Activated naive CD4-positive, alpha-beta T cell (primary cell): Measurements from ENCODE around the gene TIMM17B.

ENCODE experiments used
- DNase-seq, 4 experiments: peaks; one replicate each; lab custom pipeline; 2025; lab: John Stamatoyannopoulos, UW

TIMM17B gene

GRCh38 chrX:48918643-48919340 lies 21.2 kb upstream of the TIMM17B start, which contains the start of gene PIM2:
Gene PIM2 (minus strand): TSS chrX:48919024. CDS start chrX:48918834, 190 bp downstream.
- peak; percentile 59 to 90 (median 77) for DNase-seq

DNA sequence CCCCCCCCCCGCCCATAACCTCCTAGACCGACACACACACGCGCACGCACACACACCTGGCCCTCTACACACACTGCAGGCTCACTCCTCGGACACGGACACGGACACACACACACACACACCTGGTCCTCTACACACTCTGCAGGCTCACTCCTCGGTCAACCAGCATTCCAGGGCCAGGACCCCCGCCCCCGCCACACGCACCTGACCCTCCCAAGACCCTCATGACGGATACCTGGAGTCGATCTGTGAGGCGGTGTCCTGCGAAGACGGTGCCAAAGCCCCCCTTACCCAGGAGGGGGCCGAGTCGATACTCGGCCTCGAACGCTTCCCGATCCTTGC lies 20.7 kb upstream of the TIMM17B start:
- no peak for DNase-seq

DNA sequence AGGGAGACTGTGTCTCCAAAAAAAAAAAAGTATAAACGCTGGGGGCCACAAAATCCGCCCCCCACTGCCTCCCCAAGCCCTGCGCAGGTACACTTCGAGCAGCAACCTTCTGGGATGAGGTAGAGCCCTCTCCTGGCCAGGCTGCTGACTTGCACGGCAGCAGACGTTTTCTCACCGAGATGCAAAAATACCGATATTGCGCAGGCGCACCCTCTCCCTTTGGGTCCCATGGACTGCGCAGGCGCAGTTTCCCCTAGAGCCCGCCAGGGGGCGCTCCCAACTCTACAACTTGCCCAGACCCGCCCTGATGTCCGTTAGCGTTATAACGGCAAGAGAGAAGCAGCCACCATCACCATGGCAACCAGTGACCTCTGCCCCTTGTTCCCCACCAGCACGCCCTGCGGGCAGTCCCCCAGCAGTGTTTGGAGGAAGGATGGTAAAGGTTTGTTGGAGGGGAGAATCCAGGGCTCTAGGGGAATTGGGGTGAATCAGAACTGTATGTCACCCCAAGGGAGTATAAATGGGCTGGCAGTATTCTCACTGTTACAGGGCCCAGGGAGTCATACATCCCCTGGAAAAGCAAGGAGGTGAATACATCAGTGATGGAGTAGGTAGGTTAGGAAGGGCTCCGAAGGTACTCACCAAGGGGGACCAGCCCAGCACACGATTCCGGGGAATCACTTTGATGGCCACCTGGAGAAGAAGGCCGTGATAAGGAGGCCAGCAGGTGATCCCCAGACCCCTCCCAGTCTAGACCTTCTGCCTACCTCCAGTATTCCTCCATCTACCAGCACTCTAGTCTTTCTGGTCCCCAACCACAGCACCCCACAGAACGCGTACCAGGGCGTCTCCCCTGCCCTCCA lies 19.8 kb upstream of the TIMM17B start:
- peak; percentile 52 to 84 (median 74) for DNase-seq

- DNase-seq = no peak
These were observed 17.3 kb upstream of the TIMM17B start for GRCh38 chrX:48914593-48915493.

DNA sequence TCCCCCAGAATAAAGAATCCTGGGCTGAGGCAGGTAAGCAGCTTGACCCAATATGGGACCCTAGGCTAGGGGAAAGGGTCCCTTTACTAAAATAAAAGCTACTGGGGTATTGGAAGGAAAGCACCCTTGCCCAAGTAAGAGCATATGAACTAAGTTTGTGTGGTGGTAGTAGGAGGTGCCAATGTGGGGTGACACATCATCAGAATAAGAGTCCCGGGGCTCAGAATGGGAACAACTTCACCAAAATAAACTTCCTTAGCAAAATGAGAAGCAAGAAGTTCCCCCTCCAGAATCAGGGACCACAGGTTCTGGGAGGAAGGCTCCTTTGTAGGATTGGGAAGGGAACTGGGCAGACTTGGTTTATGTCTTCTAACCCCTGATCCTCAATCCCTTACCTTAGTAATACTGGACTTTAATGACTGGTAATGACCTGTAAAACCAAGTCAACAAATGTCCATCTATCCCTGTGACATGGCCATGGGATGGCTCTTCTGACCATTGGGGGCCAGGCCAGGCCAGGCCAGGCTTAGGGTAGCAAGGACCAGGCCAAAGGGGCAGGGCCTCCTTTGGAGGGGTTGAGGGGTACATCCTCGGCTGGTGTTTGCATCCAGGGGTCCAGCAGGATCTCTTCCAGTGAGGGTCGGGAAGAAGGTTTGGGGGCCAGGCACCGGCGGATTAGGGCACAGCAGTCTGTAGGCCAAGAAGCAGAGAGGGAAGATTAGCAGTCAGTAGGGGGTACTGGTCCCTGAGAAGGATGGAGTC lies 16.2 kb upstream of the TIMM17B start:
- DNase-seq = no peak

GRCh38 chrX:48911412-48912182 lies 14.0 kb upstream of the TIMM17B start, which contains the start of gene SLC35A2:
Gene SLC35A2 (minus strand): TSS chrX:48911646. CDS start chrX:48911636, 10 bp downstream.
- DNase-seq = peak; percentile 51 to 84 (median 68)

GRCh38 chrX:48910926-48911411 lies 13.4 kb upstream of the TIMM17B start:
- DNase-seq = no peak

GRCh38 chrX:48909703-48910294 lies 12.2 kb upstream of the TIMM17B start:
- no peak for DNase-seq

DNA sequence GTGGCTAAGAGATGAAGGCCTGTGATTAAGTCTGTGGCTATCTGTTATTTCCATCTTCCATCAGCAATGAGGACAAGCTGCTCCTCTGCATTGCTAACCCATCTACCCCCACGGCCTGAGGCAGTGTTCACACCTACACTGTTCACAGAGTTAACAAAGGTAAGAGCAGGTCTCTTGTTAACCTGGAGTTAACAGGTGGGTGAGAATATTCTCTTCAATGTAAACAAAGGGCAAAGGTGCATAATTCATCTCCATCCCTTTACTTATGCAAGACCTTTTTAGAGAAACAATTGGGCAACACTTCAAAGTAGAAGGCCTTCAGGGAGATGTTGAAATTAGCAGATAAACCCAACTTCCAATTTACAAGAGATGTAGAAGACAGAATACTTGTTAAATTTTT lies 11.0 kb upstream of the TIMM17B start:
- no peak for DNase-seq

- no peak for DNase-seq
These were observed 7.7 kb upstream of the TIMM17B start for GRCh38 chrX:48905090-48905790.

DNA sequence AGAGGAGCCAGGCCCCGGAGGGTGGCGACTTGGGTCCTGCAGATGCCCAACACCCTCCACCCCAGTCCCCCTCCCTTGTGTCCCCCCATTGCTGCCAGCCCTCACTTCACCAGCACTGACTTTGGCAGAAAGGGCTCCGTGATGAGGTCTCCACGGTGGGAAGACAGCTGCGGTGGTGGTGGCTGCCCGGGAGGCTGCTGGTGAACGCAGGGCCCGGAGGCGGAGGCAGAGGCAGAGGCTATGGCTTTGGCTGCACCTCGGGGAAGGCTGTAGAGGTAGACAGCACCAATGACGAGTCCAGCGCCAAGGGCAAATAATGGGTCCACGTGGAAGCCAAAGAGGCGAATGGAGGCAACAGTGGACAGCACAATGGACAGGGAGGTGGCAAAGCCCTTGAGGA lies 7.1 kb upstream of the TIMM17B start:
- no peak for DNase-seq

GRCh38 chrX:48904180-48904579 lies 6.6 kb upstream of the TIMM17B start:
- no peak for DNase-seq

GRCh38 chrX:48903290-48903689 lies 5.7 kb upstream of the TIMM17B start:
- no peak for DNase-seq

DNA sequence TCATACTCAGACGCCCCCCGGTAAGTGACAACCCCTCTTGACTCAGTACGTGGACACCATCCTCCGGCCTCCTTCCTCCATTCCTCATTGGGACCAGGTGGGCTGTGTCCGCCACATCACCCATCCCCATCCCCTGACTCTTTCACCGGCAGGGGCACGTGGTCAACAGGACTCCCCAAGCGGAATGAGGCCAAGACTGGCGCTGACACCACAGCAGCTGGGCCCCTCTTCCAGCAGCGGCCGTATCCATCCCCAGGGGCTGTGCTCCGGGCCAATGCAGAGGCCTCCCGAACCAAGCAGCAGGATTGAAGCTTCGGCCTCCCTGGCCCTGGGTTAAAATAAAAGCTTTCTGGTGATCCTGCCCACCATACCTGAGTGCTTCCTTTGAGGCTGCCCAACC lies 5.2 kb upstream of the TIMM17B start:
- DNase-seq = no peak

- no peak for DNase-seq
These were observed 4.6 kb upstream of the TIMM17B start for GRCh38 chrX:48902135-48902534.

- DNase-seq = no peak
These were observed 3.5 kb upstream of the TIMM17B start for GRCh38 chrX:48901069-48901468.

DNA sequence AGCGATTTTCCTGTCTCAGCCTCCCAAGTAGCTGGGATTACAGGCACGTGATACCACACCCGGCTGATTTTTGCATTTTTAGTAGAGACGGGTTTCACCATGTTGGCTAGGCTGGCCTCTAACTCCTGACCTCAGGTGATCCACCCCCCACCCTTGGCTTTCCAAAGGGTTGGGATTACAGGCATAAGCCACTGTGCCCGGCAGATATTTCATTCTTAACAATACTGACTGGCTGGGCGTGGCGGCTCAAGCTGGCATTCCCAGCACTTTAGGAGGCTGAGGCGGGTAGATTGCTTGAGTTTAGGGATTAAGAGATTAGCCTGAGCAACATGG lies 1.5 kb upstream of the TIMM17B start:
- no peak for DNase-seq

- DNase-seq = peak; percentile 2 to 34 (median 20)
These were observed 377 bp downstream of the TIMM17B start for GRCh38 chrX:48897157-48897624.

DNA sequence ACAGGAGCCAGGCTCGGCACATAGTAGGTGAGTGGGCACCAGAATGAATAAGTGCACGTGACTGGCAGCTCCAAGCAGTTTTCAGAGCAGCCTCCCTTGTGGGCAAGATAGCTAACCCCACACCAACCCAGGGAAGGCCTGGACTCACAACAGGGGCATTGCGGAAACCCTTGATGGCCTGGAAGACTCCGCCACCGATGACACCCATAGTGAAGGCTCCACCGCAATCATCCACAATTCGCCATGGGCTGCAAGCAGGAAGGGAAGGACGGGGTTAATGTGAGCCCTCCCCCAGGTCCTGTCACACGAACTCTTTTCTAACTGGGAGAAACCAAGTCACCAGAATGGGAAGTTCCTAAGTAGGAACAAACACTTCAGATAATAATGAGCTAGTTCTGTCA lies 957 bp downstream of the TIMM17B start:
- DNase-seq = no peak
